GM19455 (cell line): ENCODE results near the gene ABHD16A.
A peak's percentile ranks its signal among the peaks of the same experiment; 100 is the strongest.

ENCODE experiments used
- ATAC-seq: cut with Tn5 transposase; IDR thresholded peaks from one replicate; pipeline ENCODE4 v1.9.1; 2021; ENCODE audit not compliant: unreplicated experiment

The ABHD16A gene

DNA sequence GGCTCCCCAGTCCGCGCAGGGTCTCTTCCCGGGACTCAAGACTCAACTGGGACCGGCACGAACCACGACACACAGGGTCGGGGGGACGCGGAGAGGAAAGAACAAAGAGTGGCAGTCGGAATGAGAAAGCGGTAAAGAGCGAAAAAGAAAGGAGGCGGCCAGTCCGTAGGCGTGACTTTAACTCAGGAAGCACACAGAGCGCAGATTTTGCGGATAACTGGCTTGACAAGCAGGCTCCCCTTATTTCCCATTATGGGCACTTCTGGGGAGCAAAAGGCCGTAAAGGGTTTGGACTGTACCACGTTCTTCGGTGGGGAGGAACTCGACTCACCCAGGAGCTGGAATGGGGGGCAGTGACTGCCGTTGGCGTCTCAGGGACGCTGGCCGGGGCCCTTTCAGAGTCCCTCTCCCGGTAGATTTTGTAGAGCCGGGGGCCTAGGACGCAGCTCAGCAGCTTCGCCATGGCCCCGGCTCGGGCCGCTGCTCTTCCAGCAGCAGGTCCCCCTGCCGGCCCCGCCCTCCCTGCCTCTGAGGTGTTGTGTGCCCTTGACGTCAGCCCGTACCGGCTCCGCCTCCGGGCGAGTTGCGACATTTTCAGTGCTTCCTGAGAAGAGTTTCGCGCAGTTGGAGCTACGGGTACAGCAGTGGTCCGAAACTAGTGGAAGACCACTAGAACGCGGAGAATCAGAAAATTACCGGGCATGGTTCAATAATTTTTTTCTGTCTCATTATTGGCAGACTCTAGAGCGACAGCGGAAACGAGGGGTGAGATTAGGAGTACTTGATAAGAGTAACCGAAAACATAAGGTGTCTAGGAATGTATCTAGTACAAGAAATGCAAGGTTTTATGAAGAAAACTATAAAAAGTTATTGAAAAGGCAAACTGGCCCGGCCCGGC is at the start of gene ABHD16A:
Gene ABHD16A (minus strand): TSS at position 506 of the 898 bp plus-strand sequence. CDS start 43 bp downstream, at position 463.
- peak; percentile 78 for ATAC-seq

DNA sequence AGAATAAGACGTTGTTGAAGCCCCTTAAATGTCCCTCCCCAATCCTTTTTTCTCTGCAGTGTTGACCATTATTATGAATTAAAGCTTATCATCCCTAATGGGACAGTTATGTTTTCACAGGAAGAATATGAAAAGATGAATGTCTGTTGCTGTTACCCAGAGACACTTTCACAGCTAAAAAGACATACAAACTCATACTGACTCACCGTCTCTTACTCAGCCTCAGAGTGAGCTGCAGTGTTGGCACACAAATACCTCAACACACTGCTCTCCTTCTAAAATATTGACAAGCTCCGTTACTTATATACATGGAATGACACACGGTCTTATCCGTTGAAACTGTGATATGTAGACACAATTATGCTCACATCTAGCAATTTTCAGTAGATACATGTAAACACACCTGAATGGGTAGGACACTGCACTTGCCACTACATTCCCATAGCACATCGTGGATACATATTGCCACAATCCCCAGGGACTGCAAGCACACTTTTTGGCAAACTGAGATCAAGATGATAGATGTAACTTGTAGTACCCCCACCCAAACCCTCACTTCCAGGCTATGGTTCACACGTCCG is 49.7 kb upstream of the ABHD16A start:
- no peak for ATAC-seq

DNA sequence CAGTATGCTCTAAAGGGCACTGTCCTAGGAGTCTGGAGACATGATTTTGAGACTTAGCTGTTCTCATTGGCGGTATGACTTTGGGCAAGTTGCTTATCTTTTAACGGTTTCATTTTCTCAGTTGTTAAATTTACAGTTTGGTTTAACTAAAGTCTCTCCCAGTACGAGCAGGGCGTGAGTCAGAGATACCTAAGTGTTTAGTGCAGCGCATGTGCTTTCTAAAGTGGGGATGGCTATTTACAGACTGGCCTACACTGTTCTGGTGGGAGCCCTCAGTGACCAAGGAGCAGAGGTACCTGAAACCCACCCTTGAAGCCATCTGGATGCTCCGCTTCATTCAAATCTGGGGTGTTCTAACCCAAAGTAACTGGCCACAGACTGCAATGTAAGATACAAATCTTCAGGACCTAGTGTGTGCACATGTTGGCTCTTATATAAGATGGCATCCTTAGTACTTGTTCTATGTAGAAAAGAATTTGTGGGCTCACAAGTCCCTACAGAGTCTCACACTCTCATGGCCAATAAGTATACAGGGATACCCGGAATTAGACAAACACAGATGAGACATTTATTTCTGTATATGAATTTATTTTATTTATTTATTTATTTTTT is 47.4 kb upstream of the ABHD16A start:
- ATAC-seq, result no peak

DNA sequence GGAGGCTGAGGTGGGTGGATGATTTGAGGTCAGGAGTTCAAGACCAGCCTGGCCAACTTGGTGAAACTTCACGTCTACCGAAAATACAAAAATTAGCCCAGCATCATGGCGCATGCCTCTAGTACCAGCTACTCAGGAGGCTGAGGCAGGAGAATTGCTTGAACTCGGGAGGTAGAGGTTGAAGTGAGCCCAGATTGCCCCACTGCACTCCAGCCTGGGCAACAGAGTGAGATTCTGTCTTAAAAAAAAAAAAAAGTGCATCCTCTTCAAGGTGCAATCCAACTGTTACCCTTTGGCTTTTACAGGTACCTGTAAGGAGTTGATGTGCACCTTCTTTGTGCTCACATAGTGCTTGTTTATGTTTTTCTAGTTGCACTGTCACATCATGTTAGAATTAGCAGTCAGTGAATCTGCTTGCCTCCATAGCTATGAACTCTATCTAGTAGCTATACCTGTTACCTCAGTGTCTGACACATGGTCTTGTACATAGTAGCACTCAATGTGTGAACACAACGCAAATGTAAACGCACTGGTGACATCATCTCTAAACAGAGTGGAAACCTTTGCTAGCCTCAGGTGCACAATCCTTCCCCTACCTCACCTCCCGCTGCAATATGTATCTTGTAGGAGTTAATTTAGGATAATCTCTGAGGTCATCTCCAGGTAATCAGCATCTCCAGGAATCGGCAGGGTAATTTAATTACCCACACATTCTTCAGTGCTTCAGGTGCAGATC is 46.3 kb upstream of the ABHD16A start:
- ATAC-seq, result no peak

DNA sequence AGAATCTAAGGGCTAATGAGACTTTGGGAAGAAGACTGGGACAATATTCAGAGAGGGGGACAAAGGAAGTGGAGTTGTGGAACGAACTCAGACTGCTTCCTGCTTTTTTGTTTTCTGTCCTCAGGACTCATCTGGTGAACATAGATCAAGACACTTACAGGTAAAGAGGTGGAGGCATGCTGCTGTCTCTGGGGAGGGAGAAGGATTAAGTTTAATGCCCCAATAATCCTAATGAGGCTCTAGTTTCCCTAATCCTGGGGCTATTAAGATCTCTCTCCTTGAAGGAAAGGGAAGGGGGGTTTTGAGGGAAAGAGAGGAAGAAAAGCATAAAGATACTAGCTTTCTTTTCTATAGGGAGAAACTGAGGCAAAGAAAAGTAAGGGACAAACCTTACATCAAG is 41.3 kb upstream of the ABHD16A start:
- no peak for ATAC-seq

DNA sequence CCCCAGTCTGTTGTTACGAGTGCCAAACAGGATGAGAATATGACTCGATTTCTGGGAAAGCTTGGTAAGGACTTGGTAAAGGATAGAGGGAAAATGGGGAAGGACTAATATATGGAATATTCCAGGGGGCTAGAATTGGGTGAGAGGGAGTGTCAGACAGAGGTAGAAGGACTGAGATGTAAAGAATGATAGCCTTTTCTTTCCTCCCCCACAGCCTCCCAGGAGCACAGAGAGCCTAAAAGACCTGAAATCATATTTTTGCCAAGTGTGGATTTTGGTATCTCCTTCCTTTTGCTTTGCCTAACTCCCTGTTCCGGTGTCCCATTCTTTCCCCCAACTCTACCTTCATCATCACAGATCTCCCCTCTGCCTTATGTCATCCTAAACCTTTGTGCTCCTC is 39.8 kb upstream of the ABHD16A start:
- no peak for ATAC-seq

DNA sequence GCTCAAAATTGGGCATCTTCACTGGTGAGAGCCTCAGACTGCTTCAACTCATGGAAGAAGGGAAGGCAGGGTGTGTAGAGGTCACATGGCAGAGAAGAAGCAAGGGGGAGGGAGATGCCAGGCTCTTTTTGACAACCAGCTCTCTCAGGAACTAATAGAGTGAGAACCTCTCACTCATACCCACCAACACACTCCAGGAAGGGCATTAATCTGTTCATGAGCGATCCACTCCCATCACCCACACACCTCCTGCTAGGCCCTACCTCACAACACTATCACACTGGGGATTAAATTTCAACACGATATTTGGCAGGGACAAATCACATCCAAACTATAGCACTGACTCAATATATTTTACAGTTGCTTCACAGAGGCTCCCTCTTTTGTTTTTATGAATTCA is 38.7 kb upstream of the ABHD16A start:
- no peak for ATAC-seq

DNA sequence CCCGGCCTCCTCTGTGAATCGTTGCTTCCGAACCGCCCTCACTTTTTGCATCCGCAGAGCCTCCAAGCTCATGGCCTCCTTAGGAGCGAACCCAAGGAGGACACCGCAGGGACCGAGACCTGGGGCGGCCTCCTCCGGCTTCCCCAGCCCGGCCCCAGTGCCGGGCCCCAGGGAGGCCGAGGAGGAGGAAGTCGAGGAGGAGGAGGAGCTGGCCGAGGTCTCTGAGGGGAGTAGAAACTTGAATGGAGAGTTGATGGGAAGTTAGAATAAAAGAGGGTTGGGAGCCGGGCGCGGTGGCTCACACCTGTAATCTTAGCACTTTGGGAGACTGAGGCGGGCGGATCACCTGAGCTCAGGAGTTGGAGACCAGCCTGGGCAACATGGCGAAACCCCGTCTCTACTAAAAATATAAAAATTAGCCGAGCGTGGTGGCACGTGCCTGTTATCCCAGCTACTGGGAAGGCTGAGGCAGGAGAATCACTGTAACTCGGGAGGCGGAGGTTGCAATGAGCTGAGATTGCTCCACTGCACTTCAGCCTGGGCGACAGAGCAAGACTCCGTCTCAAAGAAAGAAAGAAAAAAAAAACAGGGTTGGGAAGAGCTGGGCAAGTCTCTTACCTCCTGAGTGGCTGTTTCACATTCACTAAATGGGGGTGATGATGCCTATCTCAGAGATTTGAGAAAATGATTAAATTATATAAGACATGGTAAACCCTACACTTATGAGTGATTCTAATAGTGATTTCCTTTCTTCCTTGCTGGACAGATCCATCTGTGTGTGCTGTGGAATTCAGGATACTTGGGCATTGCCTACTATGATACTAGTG is 37.5 kb upstream of the ABHD16A start:
- ATAC-seq, result no peak

DNA sequence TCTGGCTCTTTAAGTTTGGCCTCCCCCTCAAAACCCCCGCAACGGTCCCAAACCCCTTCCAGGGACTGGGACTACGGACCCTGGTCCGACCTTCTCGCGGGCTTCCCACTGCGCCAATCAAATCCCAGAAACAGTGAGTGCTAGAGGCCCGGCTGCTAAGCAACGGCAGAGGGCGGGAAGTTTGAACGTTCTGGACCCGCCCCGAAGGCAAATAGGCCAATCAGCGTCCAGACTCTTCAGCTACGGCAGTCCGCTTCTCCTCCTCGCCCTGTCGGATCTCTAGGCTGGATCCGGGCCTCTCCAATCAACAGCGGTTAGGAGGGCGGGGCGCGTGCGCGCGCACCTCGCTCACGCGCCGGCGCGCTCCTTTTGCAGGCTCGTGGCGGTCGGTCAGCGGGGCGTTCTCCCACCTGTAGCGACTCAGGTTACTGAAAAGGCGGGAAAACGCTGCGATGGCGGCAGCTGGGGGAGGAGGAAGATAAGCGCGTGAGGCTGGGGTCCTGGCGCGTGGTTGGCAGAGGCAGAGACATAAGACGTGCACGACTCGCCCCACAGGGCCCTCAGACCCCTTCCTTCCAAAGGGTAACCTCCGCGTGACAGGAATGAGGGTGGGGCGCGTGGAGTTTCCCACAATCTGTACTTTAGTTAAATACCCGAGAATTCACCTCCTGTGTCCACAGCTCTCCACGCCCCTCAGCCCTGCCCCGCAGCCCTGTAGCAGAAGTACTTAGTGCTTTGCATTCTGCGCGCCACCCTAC is 36.7 kb upstream of the ABHD16A start, which contains the start of gene MSH5:
Gene MSH5 (plus strand): TSS at position 367 of the 758 bp plus-strand sequence. CDS start 462 bp downstream, outside the sequence.
- peak; percentile 80 for ATAC-seq

DNA sequence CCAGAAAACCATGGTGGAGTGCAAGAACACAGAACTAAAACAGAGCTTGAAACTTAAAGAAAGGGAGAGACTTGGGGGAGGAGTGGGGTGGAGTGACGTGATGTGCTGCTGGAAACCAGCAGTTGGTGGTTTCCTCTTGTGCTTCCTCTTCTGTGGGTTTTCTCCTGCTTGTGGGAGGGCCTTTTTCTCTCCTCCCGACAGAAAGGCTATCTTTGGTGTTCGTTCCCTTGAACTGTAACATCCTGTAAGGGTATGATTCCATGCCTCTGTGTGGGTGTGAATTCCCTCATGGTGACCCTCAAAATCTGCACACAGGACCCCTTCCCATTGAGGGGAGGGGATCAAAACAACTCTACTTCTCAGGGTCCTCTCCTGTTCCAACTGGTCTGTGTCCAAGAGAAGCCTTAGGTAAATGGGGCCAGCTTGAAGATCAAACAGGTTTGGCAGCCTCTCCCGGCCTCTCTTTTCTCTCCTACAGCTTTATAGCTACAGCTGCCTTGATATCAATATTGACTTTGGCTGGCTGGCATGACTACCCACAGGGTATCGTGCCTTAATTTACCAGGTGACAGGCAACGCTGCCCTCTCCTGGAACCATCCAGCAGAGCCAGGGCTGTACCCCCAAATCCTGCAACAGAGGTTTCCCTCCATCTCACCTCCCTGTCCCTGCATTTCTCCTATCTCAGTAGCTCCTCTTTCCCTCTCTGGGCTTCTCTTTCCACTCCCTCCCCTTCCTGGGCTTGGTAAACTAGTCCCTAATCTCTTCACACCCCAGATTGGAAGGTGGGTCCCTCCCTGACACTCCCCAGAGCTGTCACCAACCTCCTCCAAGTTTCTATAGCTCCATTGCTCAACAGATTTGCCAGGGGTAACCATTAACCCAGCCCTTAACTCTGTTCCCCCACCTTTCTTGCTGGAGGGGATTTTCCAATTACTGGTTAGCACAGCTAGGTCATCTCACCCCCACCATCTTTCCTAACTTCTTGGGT is 35.2 kb upstream of the ABHD16A start:
- no peak for ATAC-seq

DNA sequence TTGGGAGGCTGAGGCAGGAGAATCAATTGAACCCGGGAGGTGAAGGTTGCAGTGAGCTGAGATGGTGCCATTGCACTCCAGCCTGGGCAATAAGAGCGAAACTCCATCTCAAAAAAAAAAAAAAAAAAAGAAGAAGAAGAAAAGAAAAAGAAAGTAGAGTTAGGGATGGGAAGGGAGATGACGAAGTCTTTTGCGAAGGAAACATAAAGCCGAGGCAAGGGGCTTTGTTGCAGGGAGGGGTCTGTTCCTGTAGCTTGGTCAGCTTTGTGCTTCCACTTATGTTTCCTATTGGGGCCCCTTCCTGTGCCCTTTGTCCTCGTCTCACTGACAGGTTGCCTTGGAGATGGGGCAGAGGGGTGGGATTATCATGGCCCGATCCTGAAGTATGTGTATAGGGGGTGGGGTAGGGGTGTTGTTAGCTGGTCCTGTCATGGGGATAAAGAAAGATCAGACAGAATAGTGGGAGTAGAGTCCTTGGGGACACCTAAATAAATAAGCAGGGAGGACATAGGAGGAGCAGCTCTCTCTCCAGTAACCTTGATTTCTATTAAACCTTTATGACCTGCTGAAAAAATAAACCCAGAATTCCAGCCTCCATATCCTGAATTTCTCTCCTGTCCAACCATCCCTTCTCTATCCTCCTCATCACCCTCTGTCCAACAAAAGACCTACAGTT is 34.3 kb upstream of the ABHD16A start:
- no peak for ATAC-seq

DNA sequence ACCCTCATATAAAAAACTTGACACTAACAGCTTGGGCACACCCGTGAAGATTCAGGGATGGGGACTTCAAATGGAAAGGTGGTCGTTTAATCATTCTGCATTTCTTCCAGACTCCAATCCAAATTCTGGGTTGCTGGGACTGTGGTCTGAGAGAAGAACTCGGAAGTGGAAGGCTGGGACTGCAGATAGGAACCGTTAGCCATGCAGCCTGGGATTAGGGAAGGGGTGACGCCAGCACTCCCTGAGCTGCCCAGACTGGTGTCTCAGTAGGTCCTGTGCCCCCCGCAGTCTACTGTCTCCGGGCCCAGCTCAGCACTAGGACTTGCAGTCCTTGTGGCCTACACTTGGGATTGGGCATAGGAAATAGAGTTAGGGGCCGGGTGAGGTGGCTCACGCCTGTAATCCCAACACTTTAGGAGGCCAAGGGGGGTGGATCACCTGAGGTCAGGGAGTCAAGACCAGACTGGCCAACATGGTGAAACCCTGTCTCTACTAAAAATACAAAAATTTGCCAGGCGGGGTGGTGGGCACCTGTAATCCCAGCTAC is 33.7 kb upstream of the ABHD16A start:
- ATAC-seq, result no peak

DNA sequence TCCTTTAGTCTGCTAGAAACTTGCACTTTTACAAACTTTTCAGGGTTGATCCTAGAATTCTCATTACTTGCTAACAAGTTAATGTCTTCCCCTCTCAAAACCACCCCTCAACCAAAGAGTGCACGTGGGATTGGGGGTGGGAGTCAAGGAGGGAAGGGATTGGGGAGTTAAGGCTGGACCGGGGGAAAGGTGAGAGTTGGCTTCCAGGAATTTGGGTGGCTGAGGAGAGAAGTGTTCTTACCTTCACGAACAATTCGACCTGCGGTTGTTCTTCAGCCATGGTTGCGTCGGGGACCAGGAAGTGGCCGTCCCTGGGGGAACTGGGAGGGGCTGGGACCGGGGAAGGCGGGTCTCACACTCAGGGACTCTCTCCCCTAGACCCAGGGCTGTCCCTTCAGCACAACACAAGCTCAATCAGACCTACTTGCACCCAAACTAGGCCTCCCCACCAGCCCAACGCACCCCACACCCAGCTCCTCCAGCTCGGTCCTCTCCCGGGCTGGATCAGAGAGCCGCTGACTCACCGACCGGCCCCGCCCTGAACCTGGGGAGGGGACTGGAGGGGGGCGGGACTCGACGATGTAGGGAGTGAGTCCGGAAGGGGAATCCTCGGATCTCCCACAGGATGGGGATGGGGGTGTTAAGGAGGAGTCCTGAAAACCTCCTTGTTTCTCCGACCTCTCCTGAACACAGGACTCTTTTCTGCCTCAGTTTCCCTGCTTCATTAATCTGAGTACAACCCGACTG is 33.1 kb upstream of the ABHD16A start, which contains the start of gene CLIC1:
Gene CLIC1 (minus strand): TSS at position 510 of the 747 bp plus-strand sequence. CDS start 230 bp downstream, at position 280.
- no peak for ATAC-seq

DNA sequence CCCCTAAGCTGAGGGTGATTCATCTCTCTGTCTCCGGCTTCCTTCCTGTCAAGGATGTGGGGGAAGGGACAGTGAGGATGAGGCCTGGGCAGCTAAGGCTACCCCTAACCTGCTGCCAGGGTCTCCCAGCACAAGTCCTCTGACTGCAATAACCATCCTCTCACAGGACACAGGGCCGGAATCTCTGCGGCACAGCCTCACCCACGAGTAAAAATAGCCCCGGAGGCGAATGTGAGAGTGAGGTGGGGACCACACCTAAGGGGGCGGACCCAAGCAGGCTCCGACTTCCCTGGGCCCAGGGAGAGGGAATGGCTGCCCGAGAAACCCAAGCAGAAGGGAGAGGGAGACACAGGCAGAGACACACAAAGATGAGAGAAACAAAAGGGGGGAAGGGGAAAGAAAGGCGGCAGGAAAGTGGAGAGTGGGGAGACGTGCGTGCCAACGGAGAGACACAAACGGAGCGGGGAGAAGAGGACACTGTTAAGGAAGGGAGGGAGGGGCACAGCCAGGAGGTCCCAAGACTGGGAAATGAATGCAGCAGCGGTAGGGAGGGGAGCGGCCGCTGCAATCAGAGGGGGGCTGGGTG is 31.8 kb upstream of the ABHD16A start:
- ATAC-seq, result no peak

DNA sequence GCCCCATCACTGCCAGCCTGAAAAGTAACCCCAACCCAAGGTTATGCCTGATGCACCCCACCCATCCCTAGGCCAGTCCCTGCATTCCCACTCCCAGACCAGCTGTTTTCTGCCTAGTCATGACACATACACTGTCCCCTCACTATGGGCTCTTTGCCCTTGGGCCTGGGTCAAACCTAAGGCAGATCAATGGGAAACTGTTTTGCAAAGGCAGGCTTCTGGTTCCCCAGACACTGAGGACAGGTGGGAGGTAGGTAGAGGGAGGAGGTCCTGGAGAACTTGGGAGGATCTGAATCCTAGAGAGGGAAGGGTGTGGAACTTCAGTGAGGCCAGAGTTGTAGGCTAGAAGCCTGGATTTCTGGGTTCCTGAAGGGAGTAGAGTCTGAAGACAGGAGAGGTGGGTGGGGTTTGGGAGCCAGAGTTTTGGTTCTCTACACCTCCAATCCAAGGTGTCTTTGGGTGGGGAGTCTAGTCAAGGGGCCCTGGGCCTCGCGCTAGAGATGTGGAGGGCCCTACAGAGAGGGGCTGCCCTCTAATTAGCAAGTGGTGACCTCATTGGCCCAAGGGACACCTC is 31.2 kb upstream of the ABHD16A start:
- ATAC-seq, result no peak

DNA sequence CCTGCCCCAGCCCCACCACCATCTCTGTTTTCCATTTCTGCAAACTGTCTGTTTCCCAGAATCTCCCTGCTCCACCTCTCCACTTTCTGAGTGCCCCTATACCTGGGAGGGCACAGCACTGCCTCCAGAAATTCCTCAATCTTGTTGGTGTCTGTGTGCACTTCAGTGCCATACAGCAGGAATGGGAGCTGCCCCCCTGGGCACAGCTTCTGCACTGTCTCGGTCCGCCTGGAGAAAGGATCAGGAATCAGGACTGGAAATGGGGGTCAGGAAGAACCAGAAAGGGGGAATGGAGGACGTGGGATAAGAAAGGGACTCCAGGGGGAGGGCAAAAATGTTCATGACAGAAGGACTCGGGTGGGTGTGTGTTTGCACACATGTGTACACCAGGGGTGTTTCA is 30.6 kb upstream of the ABHD16A start:
- ATAC-seq, result no peak
